Measurements from ENCODE around the gene PPP1R1A.

The PPP1R1A gene, protein sequence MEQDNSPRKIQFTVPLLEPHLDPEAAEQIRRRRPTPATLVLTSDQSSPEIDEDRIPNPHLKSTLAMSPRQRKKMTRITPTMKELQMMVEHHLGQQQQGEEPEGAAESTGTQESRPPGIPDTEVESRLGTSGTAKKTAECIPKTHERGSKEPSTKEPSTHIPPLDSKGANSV

DNA sequence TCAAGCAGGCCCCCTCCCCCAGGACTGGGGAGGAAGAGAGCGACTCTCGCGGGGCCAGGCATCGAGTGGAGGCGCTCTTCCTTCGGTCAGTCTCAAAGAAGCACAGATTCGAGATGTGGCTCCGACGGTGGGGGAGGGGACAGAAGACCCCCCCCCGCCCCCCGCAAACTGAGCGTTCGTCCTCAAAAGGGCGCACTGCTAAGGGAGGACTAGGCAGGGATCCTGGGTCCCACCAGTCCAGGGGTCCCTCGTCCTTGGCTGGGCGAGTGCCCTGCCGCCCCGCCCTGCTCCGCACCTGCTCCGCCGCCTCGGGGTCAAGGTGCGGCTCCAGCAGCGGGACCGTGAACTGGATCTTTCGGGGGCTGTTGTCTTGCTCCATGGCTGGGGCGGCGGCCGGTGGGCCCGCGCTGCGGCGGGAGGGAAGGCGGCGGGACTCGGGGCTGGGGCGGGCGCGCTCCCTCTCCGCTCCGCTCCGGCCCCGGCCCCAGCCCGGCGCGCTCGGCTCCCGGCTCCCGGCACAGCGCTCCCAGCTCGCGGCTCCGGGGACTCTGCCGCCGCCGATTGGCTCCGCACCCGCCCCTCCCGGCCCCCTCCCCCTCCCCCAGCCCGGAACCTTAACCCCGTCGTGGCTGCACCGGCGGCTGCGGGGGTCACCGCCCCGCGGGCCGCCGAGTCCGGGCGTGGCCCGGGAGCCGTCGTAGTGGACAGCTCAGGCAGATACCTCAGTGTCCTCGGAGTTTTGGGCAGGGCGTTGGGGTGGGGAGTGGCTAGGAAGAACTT is at the start of gene PPP1R1A:
Gene PPP1R1A, minus strand, starts transcription at position 550 of the 780 bp plus-strand sequence. Its CDS starts 171 bp downstream, at position 379.
- DNase-seq (ENCODE audit: low read depth), result no peak

DNA sequence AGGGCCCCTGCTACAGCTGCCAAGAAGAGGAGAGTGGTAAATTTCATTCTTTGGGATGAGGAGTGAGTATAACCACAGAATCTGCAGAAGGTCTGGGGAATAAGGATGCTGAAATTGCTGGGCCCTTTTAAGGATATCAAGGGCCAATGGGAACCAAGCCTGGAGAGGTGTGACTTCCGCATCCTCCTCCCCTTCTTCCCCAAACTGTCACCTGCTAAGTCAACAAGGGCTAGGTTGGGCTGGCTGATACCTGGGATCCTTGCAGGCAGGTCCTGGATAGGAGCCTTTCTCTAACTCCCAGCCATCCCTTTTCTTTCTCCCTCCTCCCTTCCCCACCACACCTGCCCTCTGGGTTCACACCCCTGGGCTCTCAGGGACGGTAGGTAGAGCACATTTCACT is 46.3 kb upstream of the PPP1R1A start, which contains the start of gene LACRT:
Gene LACRT, minus strand, starts transcription at position 101 of the 400 bp plus-strand sequence. Its CDS starts 54 bp downstream, at position 47.
- DNase-seq (ENCODE audit: low read depth), result no peak

DNA sequence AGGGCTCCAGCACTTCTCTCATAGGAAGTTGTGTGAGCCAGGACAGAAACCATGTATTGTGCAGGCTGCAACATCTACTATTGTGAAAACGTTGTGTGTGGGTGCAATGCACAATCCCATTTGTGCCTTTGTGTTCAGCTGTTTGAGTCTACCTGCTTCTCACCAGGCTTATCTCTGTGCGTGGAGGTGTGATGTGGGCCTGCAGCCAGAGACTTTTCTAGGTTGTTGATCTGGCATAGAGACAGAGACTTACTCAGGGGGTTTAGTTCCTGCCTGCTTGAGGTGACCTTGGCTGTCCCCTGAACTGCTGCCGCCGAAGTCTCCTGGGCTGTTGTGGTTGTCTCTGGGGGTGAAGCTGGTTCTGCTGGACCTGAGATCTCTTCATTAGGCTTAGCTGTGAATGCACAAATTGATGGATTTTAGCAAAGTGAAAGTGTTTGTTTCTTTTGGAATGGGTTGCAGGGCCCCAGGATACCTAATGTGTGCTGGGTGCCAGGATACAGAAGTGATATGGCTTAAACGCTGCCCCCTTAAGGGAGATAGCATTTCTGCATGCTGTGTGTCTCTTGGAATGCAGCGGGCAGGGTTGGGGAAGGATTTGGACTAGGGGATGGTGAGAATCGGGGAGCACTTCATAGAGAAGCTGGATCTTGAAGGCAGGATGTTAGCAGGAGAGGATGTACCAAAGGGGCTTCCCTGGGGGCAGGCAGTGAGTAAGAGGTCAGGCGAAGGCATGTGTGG is 43.7 kb upstream of the PPP1R1A start:
- no peak for DNase-seq (ENCODE audit: low read depth)

DNA sequence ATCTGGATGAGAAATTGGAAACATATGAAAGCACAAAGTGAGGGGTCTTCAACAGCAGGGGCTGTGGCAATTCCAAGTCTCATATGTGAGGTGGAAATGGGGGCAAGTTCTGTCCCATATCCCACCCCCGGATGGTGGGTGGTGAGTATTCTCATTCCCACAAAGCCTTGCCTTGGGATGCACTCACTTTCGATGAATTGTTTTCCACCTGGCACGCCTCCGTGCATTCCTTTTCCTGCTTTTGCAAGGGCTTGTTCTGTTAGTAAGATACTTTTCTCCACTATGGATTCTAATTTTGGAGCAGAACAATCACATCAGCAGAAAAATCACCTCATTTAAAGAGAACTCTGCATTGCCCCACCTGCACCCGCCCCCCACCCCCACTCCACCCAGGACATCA is 43.1 kb upstream of the PPP1R1A start:
- DNase-seq (ENCODE audit: low read depth), result no peak

DNA sequence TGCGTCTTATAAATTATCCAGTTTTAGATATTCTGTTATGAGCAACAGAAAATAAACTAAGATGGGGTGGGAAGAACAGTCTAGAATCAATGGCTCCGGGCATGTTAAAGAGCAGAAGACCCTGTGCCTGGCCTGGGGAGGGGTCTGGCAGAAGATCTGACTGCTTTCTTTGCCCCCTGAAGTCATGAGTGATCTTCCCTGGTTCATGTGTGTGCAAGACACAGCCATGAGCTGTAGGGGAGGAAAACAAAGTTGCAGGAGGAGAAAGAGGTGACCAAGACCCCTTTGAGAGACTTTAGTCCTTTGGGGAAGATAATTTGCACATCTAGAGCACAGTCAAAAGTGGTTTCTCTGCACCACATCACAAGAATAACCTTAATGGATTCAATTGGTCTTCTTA is 41.5 kb upstream of the PPP1R1A start:
- DNase-seq (ENCODE audit: low read depth), result no peak

DNA sequence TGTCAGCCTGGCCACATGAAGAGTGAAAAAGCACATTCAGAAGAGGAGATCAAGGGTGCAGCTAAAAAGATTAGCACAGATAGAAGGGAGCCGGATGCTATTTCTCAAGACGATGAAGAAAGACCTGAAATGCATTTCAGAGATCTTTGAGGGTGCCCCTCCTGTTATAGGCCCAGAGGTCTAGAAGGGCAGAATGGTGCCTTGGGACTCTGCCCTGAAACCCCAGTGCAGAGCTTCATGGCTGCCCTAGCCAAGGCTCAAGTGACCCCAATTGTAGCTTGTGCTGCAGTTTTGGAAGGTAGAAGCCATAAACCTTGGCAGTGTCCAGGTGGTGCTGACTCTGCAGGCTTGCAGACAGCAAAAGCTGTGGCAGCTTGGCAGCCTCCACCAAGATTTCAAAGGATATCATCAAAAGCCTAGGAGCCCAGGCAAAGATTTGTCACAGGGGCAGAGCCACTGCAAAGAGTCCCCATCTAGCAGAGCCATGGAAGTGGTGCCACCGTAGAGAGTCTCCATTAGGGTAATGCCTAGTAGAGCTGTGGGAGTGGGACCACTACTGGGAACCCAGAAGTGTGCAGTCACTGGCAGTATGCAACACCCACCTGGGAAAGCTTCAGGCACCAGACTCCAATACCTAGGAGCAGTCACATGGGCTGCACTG is 39.9 kb upstream of the PPP1R1A start:
- DNase-seq (ENCODE audit: low read depth), result no peak

DNA sequence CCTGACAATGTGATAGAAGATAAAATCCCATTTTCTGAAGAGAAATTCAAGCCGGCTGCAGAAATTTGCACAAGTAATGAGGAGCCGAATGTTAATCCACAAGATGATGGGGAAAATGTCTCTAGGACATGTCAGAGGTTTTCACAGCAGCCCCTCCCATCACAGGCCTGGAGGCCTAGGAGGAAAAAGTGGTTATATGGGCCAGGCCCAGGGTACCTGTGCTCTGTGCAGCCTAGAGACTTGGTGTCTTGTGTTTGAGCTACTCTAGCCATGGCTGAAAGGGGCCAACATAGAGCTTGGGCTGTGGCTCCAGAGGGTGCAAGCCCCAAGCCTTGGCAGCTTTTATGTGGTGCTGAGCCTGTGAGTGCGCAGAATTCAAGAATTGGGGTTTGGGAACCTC is 38.8 kb upstream of the PPP1R1A start:
- DNase-seq (ENCODE audit: low read depth), result no peak

DNA sequence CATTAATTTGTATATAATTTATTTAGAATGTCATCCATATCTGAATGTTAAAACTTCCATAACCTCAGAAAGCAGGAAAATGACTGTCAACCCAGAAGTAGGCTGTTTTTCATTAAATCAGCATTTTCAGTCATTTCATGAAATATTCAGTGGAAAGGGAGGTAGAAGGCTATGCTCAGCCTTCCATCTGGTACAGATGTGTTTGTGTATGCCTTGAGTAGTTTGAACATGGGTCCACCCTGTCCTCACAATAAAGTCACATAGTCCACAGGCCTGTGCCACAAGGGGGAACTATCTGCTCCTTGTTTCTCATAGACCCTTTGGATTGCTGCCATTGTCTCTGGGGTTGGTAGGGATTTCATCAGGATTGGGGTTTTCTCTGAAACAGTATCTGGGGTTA is 37.1 kb upstream of the PPP1R1A start:
- DNase-seq (ENCODE audit: low read depth), result no peak

DNA sequence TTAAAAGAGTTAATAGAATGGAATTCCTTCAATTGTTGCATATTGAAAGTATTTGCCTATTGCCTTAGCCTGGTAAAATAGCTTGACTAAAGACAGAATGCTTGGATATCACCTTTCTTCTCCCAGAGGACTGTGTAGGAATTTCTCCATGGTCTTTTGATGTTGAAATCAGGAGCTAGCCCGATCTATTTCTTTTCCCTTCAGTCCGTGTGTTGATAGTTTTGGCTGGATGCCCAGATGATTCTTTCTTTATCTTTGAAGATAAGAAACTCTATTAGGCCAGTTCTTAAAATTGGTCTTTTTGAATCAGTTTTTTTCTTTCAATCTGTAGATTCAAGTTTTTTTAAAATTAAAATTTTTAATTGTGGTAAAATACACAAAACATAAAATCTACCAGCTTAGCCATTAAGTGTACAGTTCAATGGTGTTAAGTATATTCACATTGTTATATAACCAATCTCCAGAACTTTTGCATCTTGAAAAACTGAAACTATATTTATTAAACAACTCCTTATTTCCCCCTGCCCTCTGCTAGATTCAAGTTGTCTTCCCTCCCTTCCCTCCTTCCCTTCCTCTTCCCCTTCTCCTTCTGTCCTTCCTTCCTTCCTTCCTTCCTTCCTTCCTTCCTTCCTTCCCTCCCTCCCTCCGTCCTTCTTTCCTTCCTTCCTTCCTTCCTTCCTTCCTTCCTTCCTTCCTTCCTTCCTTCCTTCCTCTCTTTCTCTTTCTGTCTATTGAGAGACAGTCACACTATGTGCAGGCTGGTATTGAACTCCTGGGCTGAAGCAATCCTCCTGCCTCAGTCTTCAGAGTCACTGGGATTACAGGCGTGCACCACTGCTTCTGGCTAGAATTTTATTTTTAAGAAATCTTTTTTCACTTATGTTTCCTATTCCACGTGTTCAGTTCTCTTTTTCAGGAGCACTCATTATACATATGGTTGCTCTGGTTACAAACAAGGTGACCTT is 36.1 kb upstream of the PPP1R1A start:
- DNase-seq (ENCODE audit: low read depth), result no peak

DNA sequence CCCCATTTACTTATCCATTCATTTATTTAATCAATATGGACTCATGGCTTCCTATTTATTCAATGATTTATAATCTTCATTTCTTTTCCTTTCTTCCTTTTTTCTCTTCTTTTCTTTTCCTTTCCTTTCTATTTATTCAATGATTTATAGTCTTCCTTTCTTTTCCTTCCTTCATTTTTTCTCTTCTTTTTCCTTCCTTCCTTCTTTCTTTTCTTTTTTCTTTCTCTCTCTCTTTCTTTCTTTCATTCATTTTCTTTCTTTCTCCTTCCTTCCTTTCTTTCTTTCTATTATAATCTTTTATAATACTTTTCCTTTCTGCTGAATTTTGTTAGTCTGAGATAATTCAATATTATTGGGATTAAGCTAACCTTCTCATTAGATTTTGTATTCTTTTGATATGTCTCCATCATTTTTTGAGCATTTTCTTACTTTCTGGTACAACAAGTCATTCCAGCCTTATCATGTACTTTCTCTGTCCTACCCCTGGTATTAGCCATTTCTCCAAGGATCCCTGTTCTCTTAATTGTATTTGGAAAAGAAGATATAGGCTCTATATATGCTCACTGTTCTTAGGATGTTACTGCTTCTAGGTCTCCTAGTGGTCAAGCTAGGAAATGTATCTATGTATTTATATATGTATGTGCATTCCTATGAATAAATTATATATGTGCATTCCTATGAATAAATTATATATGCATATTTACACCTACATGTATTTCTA is 34.2 kb upstream of the PPP1R1A start:
- no peak for DNase-seq (ENCODE audit: low read depth)

DNA sequence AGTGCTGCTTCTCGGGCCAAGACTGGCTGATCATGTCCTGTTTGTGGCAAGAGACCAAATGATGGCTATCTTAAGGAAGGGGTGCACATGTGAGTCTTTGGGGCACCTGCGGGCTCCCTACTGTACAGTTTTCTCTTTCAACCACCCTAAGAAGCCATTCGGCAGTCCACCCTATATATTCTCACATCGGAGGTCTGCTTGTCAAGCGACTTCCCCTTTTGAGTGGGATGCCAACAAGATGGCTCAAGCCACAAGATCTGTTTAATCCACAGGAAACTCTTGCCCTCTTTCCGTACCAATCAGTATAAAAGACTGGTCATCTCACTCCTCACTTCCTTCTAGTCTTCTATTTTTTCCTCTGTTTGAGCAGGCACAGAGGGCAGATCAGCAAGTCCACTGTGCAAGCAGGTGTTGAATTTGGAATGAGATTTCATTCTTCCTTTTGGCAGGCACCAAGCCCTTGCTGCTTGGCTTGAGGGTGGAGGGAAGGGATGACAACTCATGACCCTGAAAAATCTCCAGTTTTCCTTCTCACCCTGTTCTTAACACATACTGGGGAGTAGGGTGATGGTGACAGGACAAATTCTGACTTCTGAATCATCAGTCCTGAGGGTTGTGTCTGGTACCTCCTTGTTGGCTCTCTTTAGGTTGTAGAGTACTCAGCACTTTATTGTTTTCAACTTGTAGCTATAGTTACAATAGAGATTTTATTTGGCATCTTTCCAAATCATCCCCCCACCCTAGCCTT is 28.6 kb upstream of the PPP1R1A start:
- no peak for DNase-seq (ENCODE audit: low read depth)

DNA sequence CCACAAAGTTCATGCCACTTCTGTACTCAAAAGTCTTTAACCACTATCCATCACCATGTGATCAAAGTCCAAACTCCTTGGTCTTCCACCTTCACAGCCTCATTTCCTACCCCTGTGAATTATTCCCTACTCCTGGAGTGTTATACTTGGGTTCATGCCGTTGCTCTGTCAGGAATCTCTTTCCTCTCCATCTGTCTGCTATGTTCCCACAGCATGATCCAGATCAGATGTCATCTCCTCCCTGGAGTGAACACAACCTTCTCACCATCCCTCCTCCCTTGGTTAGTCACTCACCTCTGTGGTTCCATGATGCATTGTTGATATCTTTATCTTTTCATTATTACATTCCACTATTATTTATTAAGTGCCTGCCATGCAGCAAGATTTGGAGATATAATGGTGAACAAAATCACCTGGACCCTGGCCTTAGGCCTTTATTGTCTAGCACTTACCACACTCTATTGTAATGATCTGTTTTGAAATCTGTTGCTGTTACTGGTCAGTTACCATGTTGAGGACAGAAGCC is 23.8 kb upstream of the PPP1R1A start:
- no peak for DNase-seq (ENCODE audit: low read depth)

DNA sequence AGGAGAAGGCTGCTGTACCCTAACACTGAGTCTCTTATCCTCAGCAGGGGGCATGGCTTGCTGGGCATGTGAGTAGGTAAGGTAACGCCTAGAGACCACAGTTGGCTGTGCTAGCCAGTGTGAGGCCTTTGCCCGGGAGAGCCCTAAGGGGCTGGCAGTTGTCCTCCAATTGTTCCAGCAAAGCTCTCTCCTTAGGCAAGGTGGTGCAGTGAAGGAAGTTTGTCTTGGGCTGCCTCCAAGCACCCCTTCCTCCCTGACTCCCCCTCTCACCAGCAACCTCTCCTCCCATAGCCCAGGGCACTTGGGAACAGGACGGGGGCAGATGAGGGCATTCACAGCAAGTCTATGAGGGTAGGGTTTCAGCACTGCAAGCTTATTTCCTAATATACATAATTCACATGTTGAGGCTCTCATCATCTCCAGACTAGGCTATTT is 23.3 kb upstream of the PPP1R1A start:
- no peak for DNase-seq (ENCODE audit: low read depth)

DNA sequence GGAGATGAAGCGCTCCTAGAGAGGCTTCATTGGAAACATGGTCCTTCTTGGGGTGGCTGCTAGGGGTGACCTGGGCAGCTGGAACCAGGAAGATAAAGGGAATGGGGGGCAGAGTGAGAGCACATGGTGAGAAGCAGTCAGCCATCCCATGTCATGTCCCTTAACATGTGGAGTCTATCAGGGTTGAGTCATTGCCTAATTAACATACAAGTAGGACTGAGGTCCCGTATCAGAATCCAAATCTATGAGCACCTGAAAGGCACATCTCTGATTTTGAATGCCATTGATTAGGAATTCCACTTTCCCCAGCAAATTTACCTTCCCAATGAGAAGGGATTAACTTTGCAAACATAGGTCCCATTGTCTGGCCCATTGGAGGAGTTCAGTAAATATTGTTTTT is 20.3 kb upstream of the PPP1R1A start:
- no peak for DNase-seq (ENCODE audit: low read depth)

DNA sequence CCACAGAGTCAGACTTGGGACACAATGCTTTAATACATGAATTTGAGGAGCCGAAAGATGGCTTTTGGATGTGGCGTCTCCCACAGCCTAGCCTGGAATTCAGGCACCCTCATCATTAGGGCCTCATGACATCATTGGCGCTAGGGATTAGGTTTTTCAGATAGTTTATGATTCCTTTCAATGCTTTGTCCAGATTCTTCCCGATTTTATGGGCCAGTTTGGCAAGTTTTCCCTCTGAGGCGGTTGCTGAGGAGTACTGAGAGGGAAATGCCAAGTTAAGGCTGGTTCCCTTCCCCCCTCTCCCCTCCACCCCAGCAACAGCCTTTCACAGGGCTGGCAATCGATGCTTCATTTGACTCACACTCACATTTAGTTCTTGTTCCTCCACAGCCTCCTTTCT is 19.7 kb upstream of the PPP1R1A start:
- DNase-seq (ENCODE audit: low read depth), result no peak

DNA sequence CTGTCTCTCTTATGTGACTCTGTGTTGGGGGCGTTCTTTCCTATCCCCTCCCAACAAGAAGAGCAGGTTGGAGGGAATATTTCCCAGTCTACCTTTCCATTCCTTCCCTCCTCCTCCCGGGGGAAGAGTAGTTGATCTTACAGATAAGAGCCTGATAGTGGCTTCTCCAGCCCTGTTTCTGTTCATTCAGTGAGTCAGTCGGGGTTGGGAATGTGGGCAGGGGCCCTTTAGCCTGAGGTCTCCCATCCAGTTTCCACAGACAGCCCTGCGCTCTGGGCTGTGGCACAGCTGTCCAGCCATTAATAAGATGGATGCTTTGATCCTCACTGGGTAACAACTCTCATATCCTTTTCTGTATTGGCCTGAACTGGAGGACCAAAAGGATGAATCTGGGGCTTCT is 18.1 kb upstream of the PPP1R1A start:
- no peak for DNase-seq (ENCODE audit: low read depth)

DNA sequence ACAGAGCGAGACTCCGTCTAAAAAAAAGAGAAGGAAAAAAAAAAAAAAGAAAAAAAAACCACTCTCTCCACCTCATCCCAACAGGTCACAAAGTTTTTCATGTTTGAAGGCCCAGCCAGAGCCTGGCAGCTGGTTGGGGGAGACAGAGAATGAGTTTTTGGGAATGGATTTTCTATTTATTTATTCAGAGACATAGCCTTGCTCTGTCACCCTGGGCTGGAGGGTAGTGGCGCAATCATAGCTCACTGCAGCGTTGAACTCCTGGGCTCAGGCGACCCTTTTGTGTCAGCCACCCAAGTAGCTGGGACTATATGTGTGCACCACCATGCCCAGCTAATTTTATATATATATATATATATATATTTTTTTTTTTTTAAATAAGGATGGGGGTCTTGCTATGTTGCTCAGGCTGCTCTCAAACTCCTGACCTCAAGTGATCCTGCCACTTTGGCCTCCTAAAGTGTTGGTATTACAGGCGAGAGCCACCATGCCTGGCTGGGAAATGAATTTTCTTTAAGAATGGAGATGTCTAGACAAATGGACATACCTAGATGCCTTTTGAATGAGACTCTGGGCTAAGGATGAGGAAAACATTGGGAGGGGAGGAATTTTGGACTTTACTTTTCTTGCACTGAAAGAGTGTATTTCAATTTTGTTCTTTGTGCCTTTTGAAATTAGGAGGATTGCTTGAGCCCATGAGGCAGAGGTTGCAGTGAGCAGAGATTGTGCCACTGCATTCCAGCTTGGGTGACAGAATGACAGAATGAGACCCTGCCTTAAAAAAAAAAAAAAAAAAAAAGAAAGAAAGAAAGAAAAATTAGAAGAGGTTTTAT is 16.9 kb upstream of the PPP1R1A start:
- DNase-seq (ENCODE audit: low read depth), result no peak

DNA sequence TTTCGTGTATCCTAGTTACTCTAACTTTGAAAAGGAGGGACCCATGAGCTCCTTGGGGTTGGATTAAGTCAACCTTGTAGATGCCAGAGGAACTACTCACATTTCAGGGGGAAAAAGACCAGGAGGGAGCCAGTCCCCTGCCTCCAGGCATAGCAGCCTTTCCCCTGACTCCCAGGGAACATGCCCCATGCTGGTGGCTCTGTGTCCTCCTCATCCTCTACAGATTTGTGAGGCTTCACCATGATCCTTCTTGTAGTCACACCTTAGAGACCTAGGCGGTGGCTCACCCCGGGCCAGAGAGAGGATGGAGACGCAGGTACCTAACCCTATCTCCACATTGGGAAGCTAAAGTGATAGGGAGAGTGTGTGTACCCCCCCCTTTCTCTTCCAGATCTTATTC is 16.0 kb upstream of the PPP1R1A start:
- DNase-seq (ENCODE audit: low read depth), result no peak

DNA sequence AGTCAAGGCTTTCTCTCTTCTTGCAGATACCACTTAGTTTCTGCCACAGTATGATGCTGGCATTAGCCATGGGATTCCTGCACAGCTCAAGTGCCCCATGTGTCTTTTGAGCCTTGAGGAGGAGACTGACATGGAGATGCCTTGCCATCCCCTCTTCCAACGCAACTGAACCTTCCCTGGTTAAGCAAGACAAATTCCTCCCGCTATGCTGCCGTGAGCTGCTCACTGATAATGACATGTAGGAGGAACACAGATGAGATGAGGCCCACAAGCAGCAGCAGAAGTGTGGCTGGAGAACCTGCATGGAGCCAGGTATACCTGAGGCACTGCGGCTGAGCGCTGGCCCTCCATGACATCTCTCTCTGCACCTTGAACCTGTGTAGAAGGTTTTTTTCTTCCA is 15.4 kb upstream of the PPP1R1A start:
- DNase-seq (ENCODE audit: low read depth), result no peak

Measured in stimulated activated CD8-positive, alpha-beta memory T cell treated with anti-CD3 and anti-CD28 coated beads, Interleukin-4, amount 100 ng/mL, for 24 hours (primary cell).